HG02798 (cell line): ENCODE results near the gene NR1I2.

Experiments
- ATAC-seq: cut with Tn5 transposase; IDR thresholded peaks from one replicate; pipeline ENCODE4 v1.9.1; 2021; ENCODE audit warnings: mild to moderate bottlenecking; ENCODE audit not compliant: unreplicated experiment, poor library complexity

NR1I2 gene

DNA sequence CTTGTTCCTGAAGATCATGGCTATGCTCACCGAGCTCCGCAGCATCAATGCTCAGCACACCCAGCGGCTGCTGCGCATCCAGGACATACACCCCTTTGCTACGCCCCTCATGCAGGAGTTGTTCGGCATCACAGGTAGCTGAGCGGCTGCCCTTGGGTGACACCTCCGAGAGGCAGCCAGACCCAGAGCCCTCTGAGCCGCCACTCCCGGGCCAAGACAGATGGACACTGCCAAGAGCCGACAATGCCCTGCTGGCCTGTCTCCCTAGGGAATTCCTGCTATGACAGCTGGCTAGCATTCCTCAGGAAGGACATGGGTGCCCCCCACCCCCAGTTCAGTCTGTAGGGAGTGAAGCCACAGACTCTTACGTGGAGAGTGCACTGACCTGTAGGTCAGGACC lies 35.2 kb downstream of the NR1I2 start:
- no peak for ATAC-seq

- no peak for ATAC-seq
Measured at GRCh38 chr3:119817583-119818363, 35.9 kb downstream of the NR1I2 start.

GRCh38 chr3:119818937-119819336 lies 37.0 kb downstream of the NR1I2 start:
- ATAC-seq = no peak

- ATAC-seq = no peak
Measured at GRCh38 chr3:119819806-119820205, 37.9 kb downstream of the NR1I2 start.

GRCh38 chr3:119825820-119826219 lies 43.9 kb downstream of the NR1I2 start:
- no peak for ATAC-seq

GRCh38 chr3:119826711-119827608 lies 45.1 kb downstream of the NR1I2 start:
- ATAC-seq = no peak

GRCh38 chr3:119829420-119829819 lies 47.5 kb downstream of the NR1I2 start:
- no peak for ATAC-seq

DNA sequence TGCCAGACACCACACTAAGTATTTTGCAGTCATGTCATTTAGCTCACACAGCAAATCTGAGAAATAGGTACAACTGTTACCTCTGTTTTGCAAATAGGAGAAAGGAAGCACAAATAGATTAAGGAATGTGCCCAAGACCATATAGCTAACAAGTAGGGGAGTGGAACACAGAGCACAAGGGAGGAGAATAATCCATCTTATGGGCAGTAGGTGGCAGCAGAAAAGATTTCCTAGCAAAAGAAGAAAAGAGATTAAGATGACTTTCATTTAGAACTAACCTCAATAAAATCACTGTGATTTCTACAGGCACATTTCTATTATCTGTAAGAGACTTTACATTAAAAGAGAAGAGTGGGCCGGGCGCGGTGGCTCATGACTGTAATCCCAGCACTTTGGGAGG lies 49.1 kb downstream of the NR1I2 start:
- ATAC-seq = no peak

DNA sequence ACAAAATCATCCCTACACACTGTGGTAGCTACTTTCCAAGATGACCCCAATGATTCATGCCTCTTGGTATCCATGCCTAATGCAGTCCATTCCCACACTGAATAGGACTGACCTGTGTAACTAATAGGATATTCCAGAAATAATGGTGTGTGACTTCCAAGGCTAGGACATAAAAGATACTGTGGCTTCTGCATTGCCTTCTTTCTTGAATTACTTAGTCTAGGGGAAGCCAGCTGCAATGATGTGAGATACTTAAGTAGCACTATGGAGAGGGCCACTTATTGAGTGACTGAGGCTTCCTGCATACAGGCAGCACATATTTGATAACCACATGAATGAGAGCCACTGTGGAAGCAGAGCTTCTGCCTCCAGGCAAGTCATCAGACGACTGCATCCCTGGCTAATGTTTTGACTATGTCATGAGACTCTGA lies 50.1 kb downstream of the NR1I2 start:
- no peak for ATAC-seq

DNA sequence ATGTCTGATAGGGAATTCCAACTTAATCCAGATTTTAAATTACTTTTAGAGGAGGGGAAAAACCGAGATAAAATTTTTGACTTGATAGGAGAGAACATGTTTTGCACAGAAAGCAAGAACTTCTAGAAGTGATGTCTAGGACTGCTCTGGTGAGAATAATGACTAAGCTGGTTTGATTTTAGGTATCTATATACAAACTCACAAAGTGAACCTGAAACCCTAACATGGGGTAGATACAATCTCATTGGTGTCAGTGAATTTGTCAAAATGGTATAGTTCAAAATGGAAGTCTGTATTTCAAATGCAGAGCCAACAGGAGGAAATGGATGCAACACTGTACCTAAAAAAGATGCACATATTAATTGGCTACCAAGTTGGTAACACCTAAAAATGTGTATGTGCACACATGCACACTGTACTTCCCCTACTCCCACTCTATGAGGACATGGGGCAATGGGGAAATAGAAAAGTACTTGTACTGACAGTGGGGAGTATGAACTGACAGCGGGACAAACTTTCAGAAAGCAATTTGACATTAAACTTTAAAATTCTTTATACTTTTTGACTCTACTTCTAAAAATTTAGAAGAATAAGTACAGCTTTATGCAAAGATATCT lies 53.0 kb downstream of the NR1I2 start:
- peak; percentile 61 for ATAC-seq

- no peak for ATAC-seq
Measured at GRCh38 chr3:119835556-119835955, 53.7 kb downstream of the NR1I2 start.

DNA sequence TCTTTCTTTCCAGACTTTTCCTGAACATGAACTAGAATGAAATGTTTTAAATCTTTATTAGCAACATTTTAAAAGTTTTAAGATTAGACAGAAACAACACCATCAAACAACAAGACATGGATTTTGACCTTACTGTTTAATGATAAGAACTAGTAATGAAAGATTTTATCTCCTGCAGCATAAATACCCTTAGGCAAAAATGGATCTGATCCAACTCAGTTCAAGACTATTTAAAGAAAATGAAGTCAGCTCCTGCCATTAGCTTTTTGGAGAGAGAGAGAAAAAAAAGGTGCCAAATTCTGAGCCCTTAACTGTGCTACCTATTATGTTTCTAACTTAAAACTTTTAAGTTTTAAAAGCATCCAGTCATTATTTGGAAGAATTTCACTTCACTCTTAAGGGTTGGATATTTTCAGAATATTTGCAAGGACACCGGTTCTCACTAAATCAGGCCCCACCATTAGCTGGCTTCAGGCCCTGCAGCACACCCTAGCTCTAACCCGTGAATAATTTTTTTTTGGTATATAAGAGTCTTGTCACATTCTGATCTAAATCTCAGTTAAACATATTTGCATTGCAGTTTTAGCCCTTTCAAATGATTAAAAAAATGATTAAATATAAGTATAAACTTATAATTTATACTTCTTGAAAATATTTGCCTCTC lies 60.0 kb downstream of the NR1I2 start:
- ATAC-seq = no peak

GRCh38 chr3:119849126-119849525 lies 67.2 kb downstream of the NR1I2 start:
- ATAC-seq = no peak

DNA sequence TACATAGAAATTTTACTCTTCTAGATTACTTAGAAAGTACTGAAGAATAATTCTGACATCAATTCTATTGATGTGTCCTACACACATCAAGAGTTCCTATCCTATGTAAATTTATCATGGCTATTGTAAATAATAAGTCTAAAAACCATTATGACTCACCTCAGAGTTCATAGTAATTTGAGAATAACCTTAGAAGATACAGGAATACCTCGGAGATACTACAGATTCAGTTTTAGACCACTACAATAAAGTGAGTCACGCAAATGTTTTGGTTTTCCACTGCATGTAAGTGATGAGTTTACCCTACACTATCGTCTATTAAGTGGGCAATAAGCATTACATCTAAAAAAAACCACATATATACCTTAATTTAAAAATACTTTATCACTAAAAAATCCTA lies 74.8 kb downstream of the NR1I2 start:
- ATAC-seq = no peak

GRCh38 chr3:119858957-119859356 lies 77.1 kb downstream of the NR1I2 start:
- no peak for ATAC-seq

DNA sequence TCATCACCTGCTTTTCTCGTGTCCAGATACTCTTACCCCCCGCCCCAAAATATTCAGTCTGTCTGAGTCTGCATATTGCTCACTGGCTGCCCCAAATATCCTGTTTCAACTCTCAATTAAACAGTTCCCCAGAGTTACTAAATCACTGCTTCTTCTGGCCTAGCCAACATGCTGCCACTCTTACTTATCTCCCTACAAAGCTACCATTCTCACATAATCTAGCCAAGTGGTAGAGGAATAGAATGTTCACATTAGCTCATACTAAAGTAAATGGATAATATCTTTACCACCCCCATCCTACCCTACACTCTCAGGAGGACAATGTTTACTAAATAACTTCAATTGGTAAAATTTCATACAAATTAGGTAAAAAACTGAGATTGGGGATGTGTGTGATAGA lies 77.8 kb downstream of the NR1I2 start:
- no peak for ATAC-seq

GRCh38 chr3:119861681-119862080 lies 79.8 kb downstream of the NR1I2 start:
- ATAC-seq = no peak

DNA sequence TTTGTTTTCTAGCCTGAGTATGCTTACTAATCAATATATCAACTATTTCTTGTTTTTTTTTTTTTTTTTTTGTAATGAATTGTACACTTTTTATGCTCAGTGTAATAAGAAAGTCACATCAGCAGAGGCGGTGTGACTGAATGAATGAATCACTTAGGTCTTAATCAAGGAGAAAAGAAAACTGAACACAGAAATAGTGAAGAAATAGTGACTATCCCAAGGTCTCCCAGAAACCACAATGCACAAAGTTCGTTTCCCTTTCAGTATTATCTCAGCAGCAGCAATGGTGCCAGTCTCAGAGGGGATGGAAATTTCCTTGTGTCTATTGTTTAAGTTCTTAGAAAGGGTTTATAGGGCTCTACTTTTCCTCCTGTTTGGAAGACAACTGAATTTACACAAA lies 80.7 kb downstream of the NR1I2 start:
- ATAC-seq = no peak

DNA sequence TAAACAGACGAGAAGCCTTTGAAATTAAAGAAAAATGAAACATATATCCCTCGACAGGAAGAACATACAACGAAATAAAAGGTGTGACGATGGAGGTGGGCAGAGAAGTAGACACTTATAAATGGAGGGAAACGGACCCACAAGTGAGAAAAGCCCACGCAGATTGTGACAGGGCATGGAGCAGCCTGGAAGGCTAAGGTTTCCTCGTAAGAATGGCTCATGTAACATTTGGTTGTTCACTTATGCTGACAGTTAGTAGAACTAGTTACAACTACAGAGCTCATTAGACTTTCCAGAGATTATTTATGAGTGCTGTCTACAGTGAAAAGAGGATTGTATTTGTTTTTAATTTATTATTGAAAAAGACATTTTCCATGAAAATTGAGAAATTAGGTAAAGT lies 82.6 kb downstream of the NR1I2 start:
- no peak for ATAC-seq
